SKM-1 (cell line): Measurements from ENCODE around the gene CACNA2D1.

Experiments
- DNase-seq: peaks from one replicate; lab custom pipeline; 2025; ENCODE audit not compliant: unreplicated experiment; lab: John Stamatoyannopoulos, UW

Gene CACNA2D1

DNA sequence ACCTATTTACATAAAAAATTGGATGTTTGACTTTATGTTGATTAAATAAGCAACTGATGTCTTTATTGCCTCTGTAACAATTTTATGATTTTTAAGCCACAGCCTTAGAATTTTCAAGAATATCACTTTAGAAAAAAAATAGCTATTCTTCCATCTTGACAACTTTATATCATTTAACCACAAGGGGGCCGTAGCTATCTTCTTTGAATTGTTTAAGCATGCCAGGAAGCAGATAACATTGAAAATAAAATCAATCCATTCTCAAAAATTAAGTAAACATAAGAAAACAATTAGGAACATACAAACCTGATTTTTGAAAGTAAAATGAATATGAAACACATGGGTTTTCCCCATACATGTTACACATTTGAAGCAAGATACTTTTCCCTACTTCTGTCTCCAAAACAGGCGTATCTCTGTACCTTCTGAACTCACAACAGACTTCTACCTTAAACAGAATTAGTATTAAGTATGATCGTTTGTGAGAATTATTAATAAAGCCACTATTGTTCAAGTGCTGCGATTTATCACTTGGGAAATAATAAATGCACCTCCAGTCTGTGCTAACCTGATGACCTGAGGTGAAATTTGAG, 209.0 kb downstream of the CACNA2D1 start:
- DNase-seq: peak; percentile 12

GRCh38 chr7:82230811-82231581, 212.6 kb downstream of the CACNA2D1 start:
- DNase-seq: no peak

DNA sequence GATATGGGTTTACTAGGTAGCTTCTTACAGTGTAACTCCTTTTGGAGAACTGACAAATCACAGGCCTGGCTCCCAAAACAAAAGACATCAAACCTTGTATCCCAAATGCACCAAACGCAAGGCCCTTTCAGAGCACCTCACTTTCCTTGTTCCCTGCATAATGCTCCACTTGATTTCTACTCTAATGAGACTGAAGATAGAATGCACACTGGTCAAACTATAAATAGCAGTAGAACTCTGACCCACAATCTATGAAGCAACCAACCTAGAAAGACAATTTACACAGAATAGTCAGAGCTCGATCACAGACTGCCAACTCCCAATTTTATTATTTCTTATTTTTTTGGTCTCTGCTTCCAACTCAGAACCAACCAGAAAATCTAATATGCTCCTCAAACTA, 214.4 kb downstream of the CACNA2D1 start:
- DNase-seq: no peak

- no peak for DNase-seq
Measured at GRCh38 chr7:82226191-82226590, 217.4 kb downstream of the CACNA2D1 start.

GRCh38 chr7:82224529-82224928, 219.0 kb downstream of the CACNA2D1 start:
- DNase-seq: no peak

DNA sequence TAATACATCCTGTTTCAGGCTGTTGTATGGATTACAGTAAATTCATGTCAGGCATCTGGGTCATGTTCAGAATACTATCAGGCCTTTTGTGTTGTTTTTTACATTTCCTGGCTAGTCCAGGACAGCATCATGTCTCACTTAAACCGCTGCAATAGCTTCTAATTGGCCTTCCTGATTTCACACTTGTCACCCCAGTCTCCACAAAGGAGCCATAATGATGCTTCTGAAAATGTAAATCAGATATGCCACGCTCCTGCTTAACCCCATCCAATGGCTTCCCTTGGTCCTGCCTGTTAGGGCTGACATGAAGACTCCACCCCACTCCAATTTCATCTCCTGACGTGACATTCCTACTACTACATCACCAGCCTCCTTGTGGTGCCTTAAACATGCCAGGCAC, 220.0 kb downstream of the CACNA2D1 start:
- no peak for DNase-seq

DNA sequence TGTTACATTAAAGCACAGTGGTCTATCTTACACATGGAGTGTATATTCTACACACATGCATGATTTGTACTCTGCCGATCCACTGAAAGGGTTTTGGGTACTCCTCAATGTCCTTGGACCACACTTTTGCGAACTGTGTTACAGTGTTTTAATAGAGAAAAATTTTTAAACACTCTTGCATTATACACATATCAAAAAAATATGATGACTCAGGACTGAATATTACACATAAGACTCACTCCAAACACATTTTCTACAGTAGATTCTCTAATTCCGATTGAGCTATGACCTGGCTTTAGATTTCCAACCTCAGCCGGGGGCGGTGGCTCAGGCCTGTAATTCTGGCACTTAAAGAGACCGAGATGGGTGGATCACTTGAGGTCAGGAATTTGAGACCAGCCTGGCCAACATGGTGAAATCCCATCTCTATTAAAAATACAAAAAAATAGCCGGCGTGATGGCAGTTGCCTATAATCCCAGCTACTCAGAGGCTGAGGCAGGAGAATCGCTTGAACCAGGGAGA, 222.4 kb downstream of the CACNA2D1 start:
- no peak for DNase-seq

- DNase-seq: no peak
Measured at GRCh38 chr7:82212466-82212865, 231.1 kb downstream of the CACNA2D1 start.

GRCh38 chr7:82211333-82211732, 232.2 kb downstream of the CACNA2D1 start:
- DNase-seq: no peak

- no peak for DNase-seq
Measured at GRCh38 chr7:82210416-82211184, 233.0 kb downstream of the CACNA2D1 start.

DNA sequence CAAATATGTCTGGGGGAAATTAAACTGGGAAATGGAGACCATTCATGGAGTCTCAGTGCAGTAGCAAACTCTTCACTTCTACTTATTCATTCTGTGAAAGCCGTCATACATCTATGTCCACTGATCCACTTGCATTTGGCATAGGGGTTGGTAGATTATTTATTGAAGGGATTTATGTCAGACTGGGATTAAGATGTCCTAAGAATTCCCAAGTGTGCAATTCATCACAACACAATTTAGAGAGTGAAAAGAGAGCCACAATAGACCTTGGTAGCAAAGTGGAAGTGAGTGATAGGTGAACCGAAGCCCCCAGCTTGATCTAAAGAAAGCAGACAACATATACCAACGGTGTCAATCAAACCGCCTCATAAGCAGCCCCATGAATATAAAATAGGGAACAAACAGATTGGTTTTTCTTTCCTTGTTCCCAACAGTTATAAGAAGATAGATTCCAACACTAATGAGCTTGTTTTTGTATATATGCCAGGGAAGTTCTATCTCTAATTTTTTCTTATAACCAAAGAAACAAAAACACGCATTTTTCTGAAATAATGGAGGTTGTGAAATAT, 234.3 kb downstream of the CACNA2D1 start:
- no peak for DNase-seq

DNA sequence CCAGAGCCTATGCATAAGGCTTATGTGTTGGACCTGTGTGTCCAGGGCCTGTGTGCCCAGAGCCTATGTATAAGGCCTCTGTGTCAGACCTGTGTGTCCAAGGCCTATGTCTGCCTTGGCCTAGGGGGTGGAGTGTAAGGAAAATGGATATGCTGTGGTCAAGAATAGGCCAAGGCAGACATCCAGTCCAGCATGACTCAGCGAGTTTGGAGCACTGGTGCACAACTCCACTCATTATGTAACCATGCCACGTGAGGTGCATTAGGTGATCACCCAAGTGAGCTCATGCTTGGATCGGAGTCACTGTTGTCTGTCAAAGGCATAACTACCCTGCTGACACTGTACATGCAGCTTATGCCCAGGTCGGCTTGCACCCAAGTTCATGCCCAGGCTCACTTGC, 238.9 kb downstream of the CACNA2D1 start:
- no peak for DNase-seq

DNA sequence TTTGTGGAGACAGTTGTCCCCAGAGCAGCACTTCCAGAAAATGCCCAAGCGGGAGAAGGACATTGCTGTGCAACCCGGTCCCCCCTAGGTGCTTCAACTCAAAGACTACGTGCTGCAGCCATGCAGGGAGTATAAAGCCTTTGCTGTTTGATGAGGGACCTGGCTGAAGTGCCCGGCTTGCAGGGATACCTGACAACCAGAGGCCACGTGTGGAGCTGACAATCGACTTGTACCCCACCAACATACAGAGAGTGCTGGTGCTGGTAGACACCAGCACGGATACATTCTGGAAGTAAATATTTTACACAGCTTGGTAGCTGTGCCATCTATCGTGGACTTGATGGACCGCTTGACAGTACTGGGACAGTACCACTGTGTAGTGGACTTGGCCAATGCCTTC, 240.6 kb downstream of the CACNA2D1 start:
- DNase-seq: no peak

DNA sequence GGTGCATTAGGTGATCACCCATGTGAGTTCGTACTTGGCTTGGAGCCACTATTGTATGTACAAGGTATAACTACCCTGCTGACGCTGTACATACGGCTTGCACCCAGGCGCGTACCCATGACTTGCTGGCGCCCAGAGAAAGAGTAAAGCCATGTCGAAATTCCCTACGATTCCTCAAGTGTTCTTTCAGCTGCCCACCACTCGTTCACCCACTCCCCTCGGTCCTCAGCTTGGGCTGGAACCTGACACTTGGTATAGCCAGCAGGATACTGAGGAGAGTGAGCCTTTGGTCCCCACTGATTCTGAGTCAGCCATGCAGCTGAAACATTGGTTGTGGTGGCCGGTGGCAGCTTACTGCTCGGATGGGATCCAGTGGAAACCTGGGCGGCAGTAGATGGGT, 241.5 kb downstream of the CACNA2D1 start:
- no peak for DNase-seq

DNA sequence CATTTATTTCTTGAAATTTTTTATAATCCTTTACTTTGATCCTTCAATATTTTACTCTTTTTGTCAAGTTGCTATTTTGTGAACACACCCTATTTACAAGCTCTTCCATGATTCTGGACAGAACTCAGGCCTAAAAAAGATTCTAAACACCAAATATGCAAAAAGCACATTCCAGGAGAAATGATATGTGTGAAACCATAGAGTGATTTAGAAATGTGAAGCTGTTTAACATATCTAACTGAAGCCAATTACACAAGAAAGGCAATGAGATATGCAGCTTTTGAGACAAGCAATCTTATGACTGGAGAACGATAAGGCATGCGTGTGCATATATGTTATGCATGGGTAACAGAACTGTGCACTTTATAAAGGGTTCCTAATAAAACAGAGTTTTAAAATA, 243.0 kb downstream of the CACNA2D1 start:
- DNase-seq: no peak

- no peak for DNase-seq
Measured at GRCh38 chr7:82194016-82194643, 249.4 kb downstream of the CACNA2D1 start.

GRCh38 chr7:82188636-82189035, 254.9 kb downstream of the CACNA2D1 start:
- no peak for DNase-seq

DNA sequence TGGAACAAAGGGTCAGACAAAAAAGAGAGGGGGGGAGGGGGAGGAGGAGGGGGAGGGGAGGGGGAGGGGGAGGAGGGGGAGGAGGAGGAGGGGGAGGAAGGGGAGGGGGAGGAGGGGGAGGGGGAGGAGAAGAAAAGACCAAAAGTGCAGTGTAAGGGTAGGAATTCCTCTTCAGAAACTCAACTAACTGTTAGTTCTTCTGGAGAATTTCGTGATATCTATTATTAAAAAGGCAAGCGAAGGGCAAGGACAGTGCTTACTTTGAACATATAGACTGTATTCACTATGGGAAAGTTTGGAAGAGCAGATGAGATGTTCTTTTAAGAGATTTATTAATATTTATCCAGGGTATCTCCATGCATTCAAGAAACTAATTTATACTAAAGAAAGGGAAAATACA, 258.1 kb downstream of the CACNA2D1 start:
- no peak for DNase-seq

DNA sequence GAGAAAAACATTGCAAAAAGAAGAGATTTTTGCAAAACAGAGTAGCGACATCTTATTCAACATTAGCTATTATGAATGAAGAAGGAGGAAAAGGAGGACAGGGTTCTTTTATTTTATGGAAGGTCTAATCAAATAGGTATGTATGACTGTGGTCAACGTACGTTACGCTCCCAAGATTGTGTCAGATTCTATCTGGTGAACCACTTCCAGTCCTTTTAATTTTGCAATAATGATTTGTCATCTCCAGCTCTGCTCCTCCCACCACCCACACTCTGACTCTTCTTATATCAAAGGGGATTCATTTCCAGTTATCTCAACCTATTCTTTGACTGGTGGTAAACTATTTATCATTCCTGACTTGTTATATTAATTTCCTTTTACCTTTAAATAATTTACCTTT, 259.9 kb downstream of the CACNA2D1 start:
- no peak for DNase-seq

GRCh38 chr7:82179311-82179710, 264.3 kb downstream of the CACNA2D1 start:
- no peak for DNase-seq

- DNase-seq: no peak
Measured at GRCh38 chr7:82175319-82175718, 268.3 kb downstream of the CACNA2D1 start.
